ENCODE data around the gene CDC20B.

CDC20B gene

DNA sequence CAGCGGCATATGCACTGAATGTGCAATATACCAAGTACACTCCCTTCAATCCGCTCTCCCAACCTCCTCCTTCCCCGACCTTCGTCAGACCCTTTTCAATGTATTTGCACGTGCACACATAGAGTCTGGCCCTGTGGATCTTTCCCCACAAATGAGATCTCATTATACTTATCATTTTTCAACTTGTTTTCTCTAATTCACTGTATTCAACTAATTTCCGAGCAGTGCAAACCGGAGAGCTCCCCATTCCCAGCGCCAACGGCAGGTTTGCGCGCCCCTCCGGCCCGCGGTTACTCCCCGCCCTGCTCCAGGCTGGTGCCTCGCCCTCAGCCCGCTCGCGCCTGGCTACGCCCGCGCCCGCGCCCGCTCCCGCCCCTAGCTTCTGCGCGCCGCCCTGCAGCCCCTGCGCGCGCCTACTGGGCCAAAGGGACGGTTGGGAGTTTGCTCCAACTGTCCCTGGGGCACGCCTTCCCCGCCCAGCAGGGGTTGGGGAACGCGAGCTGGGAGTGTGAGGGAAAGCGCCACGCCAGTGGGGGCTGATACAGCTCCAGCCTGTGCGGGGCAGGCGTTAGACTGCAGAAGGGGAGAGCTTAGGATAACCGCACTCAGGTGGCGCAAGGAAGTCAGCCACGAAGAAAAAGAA lies 3.3 kb upstream of the CDC20B start:
- DNase-seq, result peak; percentile 36
- Mint-ChIP-seq H3K4me3 (peak overlapping the region; percentile 57), H3K4me1 (peaks cover 45% of the 10 kb centered on the region), H3K9me3 (no peaks in the 10 kb centered on the region), H3K27ac (no peak overlapping the region), H3K27me3 (peaks cover 83% of the 10 kb centered on the region), H3K36me3 (ENCODE audit: low read depth) (no peaks in the 10 kb centered on the region)
- peak; percentile 11 for ATAC-seq

DNA sequence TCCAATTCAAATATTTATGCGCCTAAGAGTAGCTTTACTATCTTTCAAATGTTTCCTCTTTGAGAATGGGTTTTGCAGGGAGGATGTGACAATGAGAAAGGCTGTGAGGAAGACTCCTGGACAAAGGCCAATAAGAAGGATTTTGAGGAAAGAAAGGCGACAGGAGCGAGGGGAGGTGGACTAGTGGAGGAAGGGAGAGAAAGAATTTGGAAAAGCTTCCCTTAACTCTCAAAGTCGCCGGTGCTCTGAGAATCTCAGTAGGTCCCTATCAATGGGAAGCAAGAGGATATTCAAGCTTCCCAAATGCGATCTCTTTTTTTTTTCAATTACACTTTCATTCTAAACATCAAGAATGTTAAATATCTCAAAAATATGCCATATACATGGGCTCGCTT lies 2.8 kb upstream of the CDC20B start:
- Mint-ChIP-seq H3K27me3 (peaks cover 83% of the 10 kb centered on the region), H3K9me3 (no peaks in the 10 kb centered on the region), H3K36me3 (ENCODE audit: low read depth) (no peaks in the 10 kb centered on the region), H3K4me1 (peaks cover 45% of the 10 kb centered on the region), H3K27ac (no peak overlapping the region), H3K4me3 (peak overlapping the region; percentile 57)
- no peak for ATAC-seq
- no peak for DNase-seq

GRCh38 chr5:55173687-55174230 lies 782 bp upstream of the CDC20B start:
- peaks cover 50% of the 10 kb centered on the region for H3K4me1 Mint-ChIP-seq
- no peaks in the 10 kb centered on the region for H3K36me3 Mint-ChIP-seq (ENCODE audit: low read depth)
- peaks cover 76% of the 10 kb centered on the region for H3K27me3 Mint-ChIP-seq
- H3K9me3 Mint-ChIP-seq, result no peaks in the 10 kb centered on the region
- H3K4me3 Mint-ChIP-seq, result peak overlapping the region; percentile 73
- DNase-seq (no peak), ATAC-seq (no peak)
- H3K27ac Mint-ChIP-seq, result no peak overlapping the region

GRCh38 chr5:55172051-55172899 lies 702 bp downstream of the CDC20B start:
- H3K4me1 Mint-ChIP-seq, result peaks cover 49% of the 10 kb centered on the region
- peaks cover 76% of the 10 kb centered on the region for H3K27me3 Mint-ChIP-seq
- DNase-seq (peak; percentile 52), ATAC-seq (peak; percentile 68)
- H3K4me3 Mint-ChIP-seq, result peak overlapping the region; percentile 81
- peak overlapping the region; percentile 42 for H3K27ac Mint-ChIP-seq
- no peaks in the 10 kb centered on the region for H3K9me3 Mint-ChIP-seq
- no peaks in the 10 kb centered on the region for H3K36me3 Mint-ChIP-seq (ENCODE audit: low read depth)

- Mint-ChIP-seq H3K27ac (no peak overlapping the region), H3K36me3 (ENCODE audit: low read depth) (no peaks in the 10 kb centered on the region), H3K27me3 (peaks cover 71% of the 10 kb centered on the region), H3K4me1 (peaks cover 42% of the 10 kb centered on the region), H3K4me3 (no peak overlapping the region), H3K9me3 (no peaks in the 10 kb centered on the region)
- DNase-seq (no peak), ATAC-seq (no peak)
Observed at GRCh38 chr5:55171471-55171870, 1.5 kb downstream of the CDC20B start.

- H3K36me3 Mint-ChIP-seq (ENCODE audit: low read depth), result no peaks in the 10 kb centered on the region
- no peak for DNase-seq
- H3K4me1 Mint-ChIP-seq, result no peaks in the 10 kb centered on the region
- no peak overlapping the region for H3K4me3 Mint-ChIP-seq
- no peak overlapping the region for H3K27ac Mint-ChIP-seq
- peaks cover 32% of the 10 kb centered on the region for H3K27me3 Mint-ChIP-seq
- ATAC-seq, result no peak
- no peaks in the 10 kb centered on the region for H3K9me3 Mint-ChIP-seq
Observed at GRCh38 chr5:55162666-55163065, 10.3 kb downstream of the CDC20B start.

DNA sequence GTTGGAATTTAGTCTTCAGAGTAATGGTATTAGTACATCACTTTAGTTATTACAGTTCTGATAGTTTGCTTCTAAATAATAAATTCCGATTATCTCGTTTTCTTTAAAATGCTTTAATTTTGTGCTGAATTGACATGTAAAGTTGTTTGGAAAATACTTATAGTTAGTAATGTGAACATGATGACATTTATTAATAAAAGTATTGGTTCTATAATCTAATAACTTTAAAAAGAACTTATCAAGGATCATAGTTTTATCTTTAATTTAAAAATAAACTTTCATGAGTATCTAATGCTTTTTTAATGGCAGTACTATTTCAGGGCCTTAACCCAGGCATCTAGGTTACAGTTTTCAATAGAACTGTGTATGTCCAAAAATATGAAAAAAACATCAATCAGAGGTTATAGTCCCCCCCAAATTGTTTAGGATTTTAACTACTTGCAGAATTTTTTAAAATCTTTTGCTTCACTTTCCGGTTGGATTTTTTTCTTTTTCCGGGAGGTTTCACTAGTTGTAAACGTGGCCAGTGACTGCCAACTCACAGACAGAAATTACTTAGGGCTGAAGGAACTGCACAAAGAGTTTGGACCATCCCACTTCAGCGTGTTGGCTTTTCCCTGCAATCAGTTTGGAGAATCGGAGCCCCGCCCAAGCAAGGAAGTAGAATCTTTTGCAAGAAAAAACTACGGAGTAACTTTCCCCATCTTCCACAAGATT lies 12.3 kb downstream of the CDC20B start:
- Mint-ChIP-seq H3K4me3 (no peak overlapping the region), H3K9me3 (no peaks in the 10 kb centered on the region), H3K36me3 (ENCODE audit: low read depth) (no peaks in the 10 kb centered on the region), H3K27me3 (peaks cover 20% of the 10 kb centered on the region), H3K4me1 (no peaks in the 10 kb centered on the region), H3K27ac (no peak overlapping the region)
- DNase-seq (no peak), ATAC-seq (no peak)

GRCh38 chr5:55159763-55160492 lies 13.0 kb downstream of the CDC20B start, which contains the start of gene GPX8:
GPX8 (plus strand) TSS chr5:55160171; CDS start chr5:55160193, 22 bp downstream.
- DNase-seq (no peak), ATAC-seq (peak; percentile 52)
- peaks cover 17% of the 10 kb centered on the region for H3K27me3 Mint-ChIP-seq
- no peak within 1 kb of the TSS for H3K27ac Mint-ChIP-seq
- no peaks in the 10 kb centered on the region for H3K4me1 Mint-ChIP-seq
- no peaks in the 10 kb centered on the region for H3K9me3 Mint-ChIP-seq
- no peaks in the 10 kb centered on the region for H3K36me3 Mint-ChIP-seq (ENCODE audit: low read depth)
- no peak within 1 kb of the TSS for H3K4me3 Mint-ChIP-seq

DNA sequence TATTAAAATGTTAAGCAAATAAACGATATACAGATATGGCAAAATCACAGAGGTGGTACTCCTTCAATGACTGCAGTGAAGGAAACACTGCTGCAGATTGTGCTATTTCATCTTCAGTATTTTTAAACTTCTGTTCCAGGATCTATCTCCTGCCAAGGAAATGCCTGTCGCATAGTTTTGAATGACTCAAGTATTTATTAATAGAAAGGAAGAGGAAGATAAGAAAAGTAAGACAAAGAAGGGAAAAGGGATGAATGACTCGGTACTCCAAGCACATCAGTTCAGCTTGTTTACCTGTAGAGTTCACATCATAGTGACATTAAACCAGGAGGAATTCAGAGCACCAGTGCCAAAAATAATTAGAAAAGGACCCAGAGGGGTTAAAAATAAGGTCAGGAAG lies 18.1 kb downstream of the CDC20B start:
- Mint-ChIP-seq H3K36me3 (ENCODE audit: low read depth) (no peaks in the 10 kb centered on the region), H3K9me3 (no peaks in the 10 kb centered on the region), H3K27ac (no peak overlapping the region), H3K27me3 (peaks cover 18% of the 10 kb centered on the region), H3K4me3 (no peak overlapping the region), H3K4me1 (no peaks in the 10 kb centered on the region)
- ATAC-seq (no peak), DNase-seq (no peak)

GRCh38 chr5:55151923-55152842 lies 20.8 kb downstream of the CDC20B start:
- Mint-ChIP-seq H3K27me3 (peaks cover 19% of the 10 kb centered on the region), H3K4me3 (no peak overlapping the region), H3K9me3 (no peaks in the 10 kb centered on the region), H3K4me1 (no peaks in the 10 kb centered on the region), H3K36me3 (ENCODE audit: low read depth) (no peaks in the 10 kb centered on the region), H3K27ac (no peak overlapping the region)
- ATAC-seq, result no peak
- DNase-seq, result no peak

- DNase-seq, result no peak
- Mint-ChIP-seq H3K27me3 (peaks cover 31% of the 10 kb centered on the region), H3K9me3 (no peaks in the 10 kb centered on the region), H3K27ac (no peak overlapping the region), H3K36me3 (ENCODE audit: low read depth) (no peaks in the 10 kb centered on the region), H3K4me3 (no peak overlapping the region), H3K4me1 (peaks cover 6% of the 10 kb centered on the region)
- no peak for ATAC-seq
Observed at GRCh38 chr5:55149308-55149795, 23.6 kb downstream of the CDC20B start.

GRCh38 chr5:55146543-55147151 lies 26.3 kb downstream of the CDC20B start:
- H3K4me3 Mint-ChIP-seq, result no peak overlapping the region
- ATAC-seq, result peak; percentile 86

GRCh38 chr5:55146080-55146479 lies 26.9 kb downstream of the CDC20B start:
- H3K27ac Mint-ChIP-seq, result no peak overlapping the region
- H3K4me1 Mint-ChIP-seq, result peaks cover 26% of the 10 kb centered on the region
- H3K4me3 Mint-ChIP-seq, result no peak overlapping the region
- H3K9me3 Mint-ChIP-seq, result no peaks in the 10 kb centered on the region
- H3K27me3 Mint-ChIP-seq, result peaks cover 25% of the 10 kb centered on the region
- DNase-seq, result no peak
- H3K36me3 Mint-ChIP-seq (ENCODE audit: low read depth), result no peaks in the 10 kb centered on the region
- ATAC-seq, result no peak

More at GRCh38 chr5:55146543-55147151, 26.3 kb downstream of the CDC20B start:
- Mint-ChIP-seq H3K27ac (no peak overlapping the region), H3K4me1 (peaks cover 21% of the 10 kb centered on the region), H3K27me3 (peaks cover 27% of the 10 kb centered on the region), H3K9me3 (no peaks in the 10 kb centered on the region), H3K36me3 (ENCODE audit: low read depth) (no peaks in the 10 kb centered on the region)
- DNase-seq, result peak; percentile 80

Measured in activated naive CD8-positive, alpha-beta T cell treated with anti-CD3 and anti-CD28 coated beads, Interleukin-2, amount 50 U/mL, for 24 hours (primary cell).